ENCODE data around the gene EPGN. TPM values are rescaled to one million over a fixed set of nuclear protein-coding genes. Genes with fewer than 3 reads are reported as not detected.

The EPGN gene
- total and polyA plus RNA-seq, 2 of the 8 experiments (the other 6 are each of a cell fraction or from before 2014, with no cell fraction given): not detected

DNA sequence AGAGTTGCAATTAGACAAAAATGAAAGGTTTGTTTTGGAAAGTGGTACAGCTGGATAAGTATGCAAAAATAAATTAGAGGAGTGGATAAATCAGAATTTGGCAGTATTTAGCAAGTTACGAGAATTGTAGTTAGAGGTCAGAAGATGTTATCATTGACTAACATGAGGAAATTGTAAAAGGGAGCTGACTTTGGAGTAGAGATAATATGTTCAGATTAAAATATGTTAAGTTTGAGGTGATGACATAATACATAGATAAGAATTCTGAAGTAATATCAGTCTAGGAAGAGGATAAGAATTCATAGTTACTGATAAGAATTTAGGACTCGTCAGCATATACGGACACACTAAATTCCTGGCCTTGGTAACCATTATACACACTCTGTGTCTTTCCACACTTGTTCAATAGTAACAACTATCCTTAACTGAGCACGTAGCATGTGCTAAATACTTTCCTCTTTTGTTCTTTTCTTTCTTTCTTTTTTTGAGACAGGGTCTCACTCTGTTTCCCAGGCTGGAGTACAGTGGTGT lies 4.1 kb upstream of the EPGN start:
- Histone ChIP-seq H2AK5ac (ENCODE audit: low read depth, low read length) (no peak overlapping the region), H3K4me3 (ENCODE audit: extremely low read depth in 1 of 4, insufficient read depth in 2 of 4, low read depth in 3 of 4, low read length in 4 of 4) (no peak overlapping the region), H3K36me3 (ENCODE audit: control insufficient read depth in 2 of 4, insufficient read depth in 4 of 4, low read length in 3 of 4) (no peaks in the 10 kb centered on the region), H2AFZ (ENCODE audit: low read length) (no peak overlapping the region), H4K20me1 (replicated peaks in 1 of 2; ENCODE audit: control insufficient read depth in 1 of 2, insufficient read depth in 2 of 2, low read length in 2 of 2) (no peaks in the 10 kb centered on the region), H2BK120ac (replicated peaks; ENCODE audit: low read depth, low read length) (no peak overlapping the region), H3K23me2 (ENCODE audit: low read depth, low read length) (no peaks in the 10 kb centered on the region), H2BK15ac (ENCODE audit: low read length) (no peak overlapping the region), H3K27ac (ENCODE audit: low read depth, low read length) (no peak overlapping the region), H3K56ac (replicated peaks; ENCODE audit: insufficient read length, low read depth, low read length) (no peak overlapping the region), H4K5ac (ENCODE audit: insufficient read length, low read depth, low read length) (no peak overlapping the region), H4K91ac (replicated peaks; ENCODE audit: insufficient read length, low read length) (no peak overlapping the region), H2BK12ac (ENCODE audit: low read depth, low read length) (no peak overlapping the region), H4K8ac (ENCODE audit: extremely low read depth, insufficient read depth, low read length) (no peak overlapping the region), H3K23ac (ENCODE audit: insufficient read length) (no peak overlapping the region), H3K9me3 (ENCODE audit: insufficient read depth in 2 of 2, low read depth in 1 of 2, low read length in 1 of 2) (no peaks in the 10 kb centered on the region), H3K14ac (ENCODE audit: insufficient read length) (no peak overlapping the region), H3K18ac (ENCODE audit: extremely low read depth, low read length) (no peak overlapping the region), H3K9ac (replicated peaks in 1 of 4; ENCODE audit: extremely low read depth in 1 of 4, low read depth in 3 of 4, low read length in 3 of 4) (no peak overlapping the region), H3K4me1 (replicated peaks in 1 of 4; ENCODE audit: control insufficient read depth in 3 of 4, insufficient read depth in 4 of 4, low read length in 3 of 4) (no peaks in the 10 kb centered on the region), H3K27me3 (replicated peaks in 1 of 4; ENCODE audit: control insufficient read depth in 3 of 4, extremely low read depth in 1 of 4, insufficient read depth in 3 of 4, low read length in 3 of 4) (no peaks in the 10 kb centered on the region), H3K79me1 (ENCODE audit: low read depth, low read length) (no peaks in the 10 kb centered on the region), H3K4me2 (ENCODE audit: insufficient read depth in 1 of 2, low read depth in 2 of 2, low read length in 2 of 2) (no peak overlapping the region), H3K4ac (replicated peaks; ENCODE audit: insufficient read length, low read depth, low read length) (no peak overlapping the region), H2BK5ac (ENCODE audit: low read depth, low read length) (no peak overlapping the region), H2BK20ac (ENCODE audit: low read length) (no peak overlapping the region), H3K79me2 (ENCODE audit: control insufficient read depth in 1 of 2, insufficient read depth in 2 of 2, low read length in 2 of 2) (no peaks in the 10 kb centered on the region)
- FAIRE-seq (no peak), DNase-seq (ENCODE audit: low read depth in 1 of 2, low spot score in 2 of 2) (no peak)
- WGBS, 2 experiments (ENCODE audit: extremely low coverage in 1 of 2, insufficient coverage in 1 of 2, insufficient read length in 1 of 2, insufficient replicate concordance in 2 of 2, low coverage in 1 of 2, low lambda C conversion rate in 2 of 2, missing lambda C conversion rate in 1 of 2): 90% methylated on average over 4 of the region's 4 CpGs; no CpG with 5 or more reads in 1 of the 2 experiments
- ChIA-PET CTCF (ENCODE audit: partially characterized antibody) (interaction anchor here (0.6 to 4.2 kb wide), 6 partner anchors 8 to 115 kb away, joined by 3 to 18 read pairs (median 4); no protein-coding TSS in a partner anchor), POLR2A (ENCODE audit: partially characterized antibody) (no interaction called here)
- TF ChIP-seq CBX5 (IDR thresholded peaks at IDR 0.05; ENCODE audit: low read depth, low read length) (no peak), NANOG (IDR thresholded peaks at IDR 0.05; ENCODE audit: insufficient read depth, low read depth, low read length, poor library complexity, severe bottlenecking) (no peak), TAF1 (IDR thresholded peaks at IDR 0.05; ENCODE audit: low read depth, low read length) (no peak)
- TF ChIP-seq, protein P1, sequence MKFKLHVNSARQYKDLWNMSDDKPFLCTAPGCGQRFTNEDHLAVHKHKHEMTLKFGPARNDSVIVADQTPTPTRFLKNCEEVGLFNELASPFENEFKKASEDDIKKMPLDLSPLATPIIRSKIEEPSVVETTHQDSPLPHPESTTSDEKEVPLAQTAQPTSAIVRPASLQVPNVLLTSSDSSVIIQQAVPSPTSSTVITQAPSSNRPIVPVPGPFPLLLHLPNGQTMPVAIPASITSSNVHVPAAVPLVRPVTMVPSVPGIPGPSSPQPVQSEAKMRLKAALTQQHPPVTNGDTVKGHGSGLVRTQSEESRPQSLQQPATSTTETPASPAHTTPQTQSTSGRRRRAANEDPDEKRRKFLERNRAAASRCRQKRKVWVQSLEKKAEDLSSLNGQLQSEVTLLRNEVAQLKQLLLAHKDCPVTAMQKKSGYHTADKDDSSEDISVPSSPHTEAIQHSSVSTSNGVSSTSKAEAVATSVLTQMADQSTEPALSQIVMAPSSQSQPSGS (IDR thresholded peaks at IDR 0.05; ENCODE audit: low read length): no peak

Data from H1 (cell line).